WTC11 (cell line): ENCODE results near the gene CIZ1. TPM values are rescaled to one million over a fixed set of nuclear protein-coding genes. Genes with fewer than 3 reads are reported as not detected.

Experiments used
- ATAC-seq: fragments of 200-7000 bp; cut with Tn5 transposase; 2 replicates; pipeline ENCODE4 v1.10.0; 2021; ENCODE audit warnings: mild to moderate bottlenecking, moderate library complexity
- CTCF ChIA-PET: fragments of 300-600 bp; sonication (Branson Sonifier 250); formaldehyde crosslinking; loops from one replicate; lab custom pipeline; 2021; ENCODE audit warnings: antibody characterized with exemption; lab: Charles Lee
- POLR2A ChIA-PET: fragments of 350-600 bp; sonication (Branson Sonifier 250); formaldehyde crosslinking; loops from one replicate; lab custom pipeline; 2021; ENCODE audit warnings: antibody characterized with exemption; lab: Charles Lee
- DNase-seq: peaks from one replicate; pipeline ENCODE4 v3.0.0; 2021; ENCODE audit warnings: low spot score
- H3K27ac Mint-ChIP-seq: 2 replicates; pipeline ENCODE4 v1.8.0; 2021; ENCODE audit warnings: mixed read lengths
- H3K27me3 Mint-ChIP-seq: 2 replicates; pipeline ENCODE4 v1.8.0; 2021; ENCODE audit warnings: low read depth, mild to moderate bottlenecking, moderate library complexity, mixed read lengths
- H3K36me3 Mint-ChIP-seq: 2 replicates; pipeline ENCODE4 v1.8.0; 2021; ENCODE audit warnings: mixed read lengths
- H3K4me1 Mint-ChIP-seq: 2 replicates; pipeline ENCODE4 v1.8.0; 2022; ENCODE audit warnings: mixed read lengths
- H3K4me3 Mint-ChIP-seq: 2 replicates; pipeline ENCODE4 v1.8.0; 2021; ENCODE audit warnings: mild to moderate bottlenecking, moderate library complexity, mixed read lengths
- H3K9me3 Mint-ChIP-seq: 2 replicates; pipeline ENCODE4 v1.8.0; 2021; ENCODE audit warnings: mixed read lengths
- ATF6 ChIP-seq: sonication (generic); formaldehyde crosslinking; IDR thresholded peaks from 2 replicates; pipeline ENCODE4 v1.8.1; 2023; ENCODE audit warnings: mild to moderate bottlenecking, missing genetic modification reagents
- E2F4 ChIP-seq: sonication (generic); formaldehyde crosslinking; IDR thresholded peaks from 2 replicates; pipeline ENCODE4 v1.8.1; 2022; ENCODE audit warnings: low read depth, mild to moderate bottlenecking, moderate library complexity, missing genetic modification reagents, borderline replicate concordance
- ELF4 ChIP-seq: sonication (generic); formaldehyde crosslinking; IDR thresholded peaks from 2 replicates; pipeline ENCODE4 v1.8.1; 2022; ENCODE audit warnings: low read depth, mild to moderate bottlenecking, moderate library complexity, missing genetic modification reagents
- EMX1 ChIP-seq: fragments of 250-450 bp; sonication (Bioruptor Pico); IDR thresholded peaks from 2 replicates; pipeline ENCODE4 v1.8.0; 2021; ENCODE audit warnings: mild to moderate bottlenecking
- FOXP1 ChIP-seq: sonication (generic); formaldehyde crosslinking; IDR thresholded peaks from 2 replicates; pipeline ENCODE4 v1.8.0; 2022; ENCODE audit warnings: missing genetic modification reagents, mild to moderate bottlenecking, moderate library complexity, borderline replicate concordance
- GRHL2 ChIP-seq: fragments of 250-450 bp; sonication (Bioruptor Pico); IDR thresholded peaks from 2 replicates; pipeline ENCODE4 v1.8.0; 2022; ENCODE audit warnings: mild to moderate bottlenecking, moderate library complexity; ENCODE audit not compliant: insufficient replicate concordance, severe bottlenecking
- IRF2 ChIP-seq: sonication (generic); formaldehyde crosslinking; IDR thresholded peaks from 2 replicates; pipeline ENCODE4 v1.8.0; 2022; ENCODE audit warnings: low read depth, missing genetic modification reagents, borderline replicate concordance
- MLX ChIP-seq: sonication (generic); formaldehyde crosslinking; IDR thresholded peaks from 2 replicates; pipeline ENCODE4 v1.8.1; 2023; ENCODE audit warnings: mild to moderate bottlenecking, missing genetic modification reagents, moderate library complexity
- MYBL2 ChIP-seq: sonication (generic); formaldehyde crosslinking; IDR thresholded peaks from 2 replicates; pipeline ENCODE4 v1.8.1; 2023; ENCODE audit warnings: mild to moderate bottlenecking, moderate library complexity, missing genetic modification reagents
- NFE2L1 ChIP-seq: sonication (generic); formaldehyde crosslinking; IDR thresholded peaks from 2 replicates; pipeline ENCODE4 v1.8.1; 2023; ENCODE audit warnings: missing genetic modification reagents
- NR3C1 ChIP-seq: sonication (generic); formaldehyde crosslinking; conservative IDR thresholded peaks from 2 replicates; pipeline ENCODE4 v1.8.1; 2023; ENCODE audit warnings: low read depth, mild to moderate bottlenecking, missing genetic modification reagents
- SOX15 ChIP-seq: fragments of 250-450 bp; sonication (Bioruptor Pico); IDR thresholded peaks from 2 replicates; pipeline ENCODE4 v1.9.0; 2021; ENCODE audit warnings: mild to moderate bottlenecking
- ZNF232 ChIP-seq: sonication (generic); formaldehyde crosslinking; IDR thresholded peaks from 2 replicates; pipeline ENCODE4 v1.8.0; 2022; ENCODE audit warnings: mild to moderate bottlenecking, missing genetic modification reagents
- total RNA-seq: library from RNA; stranded (reverse); gene quantifications from 3 replicates; pipeline ENCODE4 v1.2.3, GENCODE V29; 2021
- TF ChIP-seq, protein P1 (sequence below): sonication (generic); formaldehyde crosslinking; conservative IDR thresholded peaks from 2 replicates; pipeline ENCODE4 v1.8.1; 2022; ENCODE audit warnings: mild to moderate bottlenecking, missing genetic modification reagents
- TF ChIP-seq, protein P2 (sequence below): sonication (generic); formaldehyde crosslinking; IDR thresholded peaks from 2 replicates; pipeline ENCODE4 v1.8.1; 2023; ENCODE audit warnings: mild to moderate bottlenecking, missing genetic modification reagents, borderline replicate concordance

The CIZ1 gene
- total RNA-seq, 1 experiment from 2014 or later: 90.2 TPM

DNA sequence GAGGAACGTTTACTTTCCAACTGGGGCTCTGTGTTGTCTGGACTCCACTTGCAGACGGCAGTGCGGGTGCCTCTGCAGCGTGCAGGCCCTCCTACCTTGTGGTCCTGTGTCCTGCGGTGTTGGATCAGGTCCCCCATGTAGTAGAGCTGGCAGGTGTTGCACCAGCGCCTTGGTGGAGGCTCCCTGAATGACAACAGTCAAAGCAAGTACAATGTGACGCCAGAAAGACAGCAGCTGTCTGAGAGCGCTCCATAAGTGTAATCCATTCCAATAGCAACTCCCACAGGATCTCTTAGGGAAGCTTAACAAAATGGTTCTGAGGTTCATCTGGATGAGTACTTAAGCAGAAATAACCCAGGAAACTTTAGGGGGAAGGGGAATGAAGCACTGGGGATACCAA lies 21.4 kb downstream of the CIZ1 start (continued):
- TF ChIP-seq E2F4 (CRISPR knock-in tag): no peak
- TF ChIP-seq ATF6: no peak
- TF ChIP-seq FOXP1 (CRISPR knock-in tag): no peak

DNA sequence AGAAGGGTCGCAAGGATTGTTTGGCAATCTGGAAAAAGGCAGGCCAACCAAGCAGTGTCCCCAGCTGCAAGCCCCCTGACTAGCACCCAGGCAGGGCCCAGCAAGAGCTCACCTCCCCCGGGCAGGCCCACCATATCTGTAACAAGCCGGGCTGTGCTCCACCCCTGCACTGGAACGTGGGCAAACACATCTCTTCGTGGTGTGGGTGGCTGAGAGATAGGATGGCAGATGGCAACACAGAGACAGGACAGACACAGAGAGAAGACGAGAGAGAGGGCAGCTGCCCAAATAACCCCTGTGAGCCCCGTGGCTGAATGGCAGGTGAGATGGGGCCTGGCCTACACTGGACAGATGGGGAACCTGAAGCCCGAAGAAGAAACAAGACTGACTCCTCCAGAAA lies 21.9 kb downstream of the CIZ1 start:
- Mint-ChIP-seq H3K4me3 (no peak overlapping the region), H3K27me3 (no peaks in the 10 kb centered on the region), H3K27ac (no peak overlapping the region), H3K9me3 (no peaks in the 10 kb centered on the region), H3K4me1 (no peaks in the 10 kb centered on the region), H3K36me3 (peaks cover 26% of the 10 kb centered on the region)
- TF ChIP-seq, protein P1, sequence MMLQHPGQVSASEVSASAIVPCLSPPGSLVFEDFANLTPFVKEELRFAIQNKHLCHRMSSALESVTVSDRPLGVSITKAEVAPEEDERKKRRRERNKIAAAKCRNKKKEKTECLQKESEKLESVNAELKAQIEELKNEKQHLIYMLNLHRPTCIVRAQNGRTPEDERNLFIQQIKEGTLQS (CRISPR knock-in tag): no peak
- no peak for TF ChIP-seq GRHL2 (CRISPR knock-in tag)
- TF ChIP-seq ZNF232 (CRISPR knock-in tag): no peak
- no peak for TF ChIP-seq ELF4 (CRISPR knock-in tag)
- TF ChIP-seq NR3C1 (CRISPR knock-in tag): no peak
- no peak for TF ChIP-seq NFE2L1 (CRISPR knock-in tag)
- ATAC-seq: no peak
- CTCF ChIA-PET: interaction anchor here (1.2 kb wide), 1 partner anchor 45 kb away, joined by 3 read pairs; no protein-coding TSS in a partner anchor
- POLR2A ChIA-PET: no interaction called here
- no peak for DNase-seq

DNA sequence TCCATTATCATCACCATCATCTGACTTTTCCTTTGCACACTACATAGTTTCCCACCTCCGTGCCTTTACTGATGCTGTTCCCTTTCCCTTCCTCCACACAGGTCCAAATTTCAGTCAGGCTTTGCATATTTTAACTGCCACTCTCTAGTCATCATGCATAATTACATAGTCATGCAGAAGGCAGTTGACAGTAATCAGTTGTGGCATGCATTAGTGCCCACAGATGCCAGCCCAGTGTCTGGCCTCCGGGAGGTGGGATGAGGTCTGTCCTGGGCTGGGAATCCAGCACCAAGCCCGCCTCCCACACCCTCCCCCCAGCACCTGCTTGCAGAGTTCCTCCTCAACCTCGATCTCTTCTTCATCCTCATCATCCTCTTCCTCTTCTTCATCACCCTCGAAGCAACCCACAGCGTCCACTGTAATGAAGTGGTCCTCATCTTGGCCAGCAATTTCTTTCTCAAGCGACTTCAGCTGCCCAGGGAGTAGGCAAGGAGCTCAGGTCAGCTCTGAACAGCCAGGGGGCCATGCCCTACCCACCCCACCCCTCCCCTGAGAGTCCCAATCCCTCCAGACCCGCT lies 22.6 kb downstream of the CIZ1 start:
- ChIA-PET CTCF (interaction anchor here (0.6 to 1.2 kb wide), 3 partner anchors 44 to 64 kb away, joined by 3 read pairs; no protein-coding TSS in a partner anchor), POLR2A (no interaction called here)
- no peaks in the 10 kb centered on the region for H3K27me3 Mint-ChIP-seq
- ATAC-seq (no peak), DNase-seq (no peak)
- H3K9me3 Mint-ChIP-seq: no peaks in the 10 kb centered on the region
- H3K27ac Mint-ChIP-seq: peak overlapping the region; percentile 16; the same call in 1 of the 2 replicates
- TF ChIP-seq MYBL2 (CRISPR knock-in tag) (no peak), EMX1 (CRISPR knock-in tag) (no peak), IRF2 (CRISPR knock-in tag) (no peak), NR3C1 (CRISPR knock-in tag) (no peak), SOX15 (CRISPR knock-in tag) (no peak), GRHL2 (CRISPR knock-in tag) (no peak), MLX (CRISPR knock-in tag) (no peak)
- TF ChIP-seq, protein P2, sequence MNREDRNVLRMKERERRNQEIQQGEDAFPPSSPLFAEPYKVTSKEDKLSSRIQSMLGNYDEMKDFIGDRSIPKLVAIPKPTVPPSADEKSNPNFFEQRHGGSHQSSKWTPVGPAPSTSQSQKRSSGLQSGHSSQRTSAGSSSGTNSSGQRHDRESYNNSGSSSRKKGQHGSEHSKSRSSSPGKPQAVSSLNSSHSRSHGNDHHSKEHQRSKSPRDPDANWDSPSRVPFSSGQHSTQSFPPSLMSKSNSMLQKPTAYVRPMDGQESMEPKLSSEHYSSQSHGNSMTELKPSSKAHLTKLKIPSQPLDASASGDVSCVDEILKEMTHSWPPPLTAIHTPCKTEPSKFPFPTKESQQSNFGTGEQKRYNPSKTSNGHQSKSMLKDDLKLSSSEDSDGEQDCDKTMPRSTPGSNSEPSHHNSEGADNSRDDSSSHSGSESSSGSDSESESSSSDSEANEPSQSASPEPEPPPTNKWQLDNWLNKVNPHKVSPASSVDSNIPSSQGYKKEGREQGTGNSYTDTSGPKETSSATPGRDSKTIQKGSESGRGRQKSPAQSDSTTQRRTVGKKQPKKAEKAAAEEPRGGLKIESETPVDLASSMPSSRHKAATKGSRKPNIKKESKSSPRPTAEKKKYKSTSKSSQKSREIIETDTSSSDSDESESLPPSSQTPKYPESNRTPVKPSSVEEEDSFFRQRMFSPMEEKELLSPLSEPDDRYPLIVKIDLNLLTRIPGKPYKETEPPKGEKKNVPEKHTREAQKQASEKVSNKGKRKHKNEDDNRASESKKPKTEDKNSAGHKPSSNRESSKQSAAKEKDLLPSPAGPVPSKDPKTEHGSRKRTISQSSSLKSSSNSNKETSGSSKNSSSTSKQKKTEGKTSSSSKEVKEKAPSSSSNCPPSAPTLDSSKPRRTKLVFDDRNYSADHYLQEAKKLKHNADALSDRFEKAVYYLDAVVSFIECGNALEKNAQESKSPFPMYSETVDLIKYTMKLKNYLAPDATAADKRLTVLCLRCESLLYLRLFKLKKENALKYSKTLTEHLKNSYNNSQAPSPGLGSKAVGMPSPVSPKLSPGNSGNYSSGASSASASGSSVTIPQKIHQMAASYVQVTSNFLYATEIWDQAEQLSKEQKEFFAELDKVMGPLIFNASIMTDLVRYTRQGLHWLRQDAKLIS (CRISPR knock-in tag): no peak
- H3K4me3 Mint-ChIP-seq: no peak overlapping the region
- no peaks in the 10 kb centered on the region for H3K4me1 Mint-ChIP-seq
- H3K36me3 Mint-ChIP-seq: peaks cover 30% of the 10 kb centered on the region
